Aorta (tissue), 5 donors: ENCODE measurements around the gene ELOVL1. TPM values are rescaled to one million over a fixed set of nuclear protein-coding genes. Genes with fewer than 3 reads are reported as not detected.

Source experiments
- ATAC-seq: fragments of 200-7000 bp; cut with Tn5 transposase; one replicate; pipeline ENCODE4 v1.9.1; 2022; ENCODE audit warnings: moderate library complexity; ENCODE audit not compliant: low FRiP score
- DNase-seq, 2 donors: peaks; one replicate each; pipeline ENCODE4 v3.0.0-alpha.2; 2020
- H3K27ac ChIP-seq, 2 donors: one replicate each; pipeline ENCODE4 v1.5.1; 2013; ENCODE audit warnings: low read length in 2 of 2, mild to moderate bottlenecking in 2 of 2, moderate library complexity in 2 of 2, control low read depth in 1 of 2, inconsistent platforms in 1 of 2, low read depth in 1 of 2
- H3K27me3 ChIP-seq, 2 donors: one replicate each; pipeline ENCODE4 v1.6.1; 2013; ENCODE audit warnings: control low read depth in 1 of 2, low read length in 1 of 2, mild to moderate bottlenecking in 1 of 2, moderate library complexity in 1 of 2; ENCODE audit not compliant: insufficient read depth in 2 of 2, control insufficient read depth in 1 of 2
- H3K36me3 ChIP-seq, 2 donors: one replicate each; pipeline ENCODE4 v1.6.1; 2013; ENCODE audit warnings: control low read depth in 1 of 2, low read length in 1 of 2, mild to moderate bottlenecking in 1 of 2; ENCODE audit not compliant: insufficient read depth in 2 of 2, control insufficient read depth in 1 of 2
- H3K4me1 ChIP-seq, 2 donors: one replicate each; pipeline ENCODE4 v1.6.1; 2013; ENCODE audit warnings: low read length in 2 of 2, control low read depth in 1 of 2, mild to moderate bottlenecking in 1 of 2, moderate library complexity in 1 of 2; ENCODE audit not compliant: insufficient read depth in 2 of 2, control insufficient read depth in 1 of 2
- H3K4me3 ChIP-seq, 2 donors: one replicate each; pipeline ENCODE4 v1.5.1; 2013; ENCODE audit warnings: low read length in 2 of 2, control low read depth in 1 of 2, mild to moderate bottlenecking in 1 of 2
- H3K9me3 ChIP-seq: one replicate; pipeline ENCODE4 v1.6.1; 2013; ENCODE audit warnings: mild to moderate bottlenecking, low read length; ENCODE audit not compliant: control insufficient read depth
- WGBS, 2 donors: extraction: QIAGEN DNeasy Blood & Tissue Kit; methylation state at CpG; one replicate each; pipeline ENCODE4 v1.1.7; 2013; 5-methylcytosine and 5-hydroxymethylcytosine counted together
- intact Hi-C, 2 donors: fragments of 100-400 bp; cut with DNase I; formaldehyde crosslinking; loops; one replicate each; pipeline versions ENCODE4 v1.14.2 to v1.15.0; 2022
- polyA plus RNA-seq, 2 donors: library from polyadenylated mRNA; stranded (reverse); fragments of 200-250 nt; gene quantifications; one replicate each; pipeline ENCODE4 v1.2.3, GENCODE V29; 2013
- total RNA-seq, 2 donors: library from RNA; stranded (reverse); fragmentation: NEBNext Ultra II Directional; extraction: Animal tissue kit (Norgen Biotek cat#: 25700); gene quantifications; one replicate each; pipeline ENCODE4 v1.2.1, GENCODE V29; 2021
- donor health status: healthy with polysubstance abuse.
- donor health status: Bipolar disorder and iron deficiency.
- donor health status: DM: no; HTN: no; CAD: no.
- donor health status: DM: no; HTN: no; CAD: no.
- donor health status: DM: yes; HTN: yes; CAD: no.

The ELOVL1 gene
- total and polyA plus RNA-seq, 4 donors, result 27.8 to 60.5 (median 57.6) TPM

DNA sequence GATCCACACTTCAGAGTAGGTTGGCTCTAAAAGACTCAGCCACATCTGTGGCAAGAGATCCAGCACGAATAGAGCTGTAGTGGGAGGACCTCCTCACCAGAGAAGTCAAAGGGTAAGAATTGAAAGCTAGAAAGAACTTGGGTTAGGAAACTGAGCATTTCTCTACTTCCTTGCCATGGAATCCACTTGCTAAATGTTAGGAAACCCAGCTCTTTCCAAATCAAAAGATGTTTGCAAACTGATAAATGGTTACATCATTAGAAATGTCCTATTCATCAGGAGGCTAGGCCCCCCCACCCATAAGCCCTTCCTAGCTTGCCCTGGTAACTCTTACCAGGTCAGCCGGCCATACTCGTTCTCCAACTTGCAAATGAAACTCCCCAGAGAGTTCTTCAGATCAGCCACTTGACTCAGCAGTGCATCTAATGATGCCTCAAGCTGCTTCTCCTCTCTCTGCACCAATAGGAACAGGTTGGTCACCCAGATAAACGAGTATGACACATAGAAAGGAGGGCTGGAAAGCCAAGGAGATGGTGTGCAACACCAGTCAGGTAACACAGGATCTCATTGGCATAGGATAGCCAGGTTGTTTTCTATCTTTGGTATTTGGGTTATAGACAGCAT lies 20.3 kb upstream of the ELOVL1 start:
- H3K9me3 ChIP-seq, result no peaks in the 10 kb centered on the region
- H3K4me3 ChIP-seq, result no peak overlapping the region
- no peak overlapping the region for H3K27ac ChIP-seq
- no peak for ATAC-seq
- H3K36me3 ChIP-seq, result peaks cover 13 to 16% of the 10 kb centered on the region in 2 donors
- no peaks in the 10 kb centered on the region for H3K27me3 ChIP-seq
- DNase-seq, result no peak
- peaks cover 0 to 11% of the 10 kb centered on the region in 2 donors for H3K4me1 ChIP-seq
- intact Hi-C loops, result no loop called here
- WGBS, 2 donors, result 46 to 52% methylated on average over 4 of the region's 4 CpGs

GRCh38 chr1:43386676-43387075 lies 18.9 kb upstream of the ELOVL1 start:
- peaks cover 0 to 11% of the 10 kb centered on the region in 2 donors for H3K4me1 ChIP-seq
- intact Hi-C loops, result no loop called here
- 88 to 92% methylated on average over 6 of the region's 6 CpGs for WGBS, 2 donors

GRCh38 chr1:43383449-43383848 lies 15.6 kb upstream of the ELOVL1 start:
- Histone ChIP-seq H3K27me3 (no peaks in the 10 kb centered on the region), H3K4me1 (peaks cover 0 to 7% of the 10 kb centered on the region in 2 donors), H3K9me3 (no peaks in the 10 kb centered on the region), H3K36me3 (peaks cover 13 to 17% of the 10 kb centered on the region in 2 donors), H3K4me3 (no peak overlapping the region), H3K27ac (no peak overlapping the region)
- intact Hi-C loops, result no loop called here
- DNase-seq (no peak), ATAC-seq (no peak)
- 89 to 90% methylated on average over 2 of the region's 2 CpGs for WGBS, 2 donors

More at GRCh38 chr1:43386676-43387075, 18.9 kb upstream of the ELOVL1 start:
- no peaks in the 10 kb centered on the region for H3K27me3 ChIP-seq
- peaks cover 13 to 17% of the 10 kb centered on the region in 2 donors for H3K36me3 ChIP-seq
- no peak overlapping the region for H3K4me3 ChIP-seq
- no peak for ATAC-seq
- H3K9me3 ChIP-seq, result no peaks in the 10 kb centered on the region
- DNase-seq, result no peak
- H3K27ac ChIP-seq, result no peak overlapping the region

GRCh38 chr1:43382027-43382779 lies 14.4 kb upstream of the ELOVL1 start:
- Histone ChIP-seq H3K27me3 (no peaks in the 10 kb centered on the region), H3K9me3 (no peaks in the 10 kb centered on the region), H3K4me1 (no peaks in the 10 kb centered on the region), H3K27ac (no peak overlapping the region), H3K36me3 (peaks cover 13 to 17% of the 10 kb centered on the region in 2 donors), H3K4me3 (no peak overlapping the region)
- WGBS, 2 donors, result 52 to 55% methylated on average over 6 of the region's 6 CpGs
- ATAC-seq, result no peak
- no peak for DNase-seq
- intact Hi-C loops, result no loop called here

DNA sequence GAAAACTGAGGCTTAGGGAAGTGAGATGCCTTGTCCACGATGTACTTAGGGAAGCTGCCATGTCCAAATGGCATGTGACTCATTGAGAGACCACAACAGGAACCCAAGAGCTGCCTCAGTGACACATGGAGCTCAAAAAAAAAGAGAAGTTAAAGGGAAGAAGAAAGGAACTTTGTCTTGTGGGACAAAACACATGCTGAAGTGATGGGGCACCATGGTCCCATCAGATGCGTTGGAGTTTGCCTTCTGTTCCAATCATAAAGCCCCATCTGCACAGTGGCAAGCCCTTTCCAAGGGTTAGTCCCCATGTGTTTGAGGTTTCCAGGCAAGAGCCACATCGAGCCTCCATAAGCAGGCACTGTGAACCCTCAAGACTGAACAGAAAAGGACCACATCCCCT lies 13.8 kb upstream of the ELOVL1 start:
- H3K36me3 ChIP-seq, result peaks cover 13 to 16% of the 10 kb centered on the region in 2 donors
- intact Hi-C loops, result no loop called here
- DNase-seq (no peak), ATAC-seq (no peak)
- no peaks in the 10 kb centered on the region for H3K27me3 ChIP-seq
- whole genome bisulfite sequencing, 2 donors, result 74 to 82% methylated on average over 3 of the region's 3 CpGs
- H3K27ac ChIP-seq, result no peak overlapping the region
- no peaks in the 10 kb centered on the region for H3K9me3 ChIP-seq
- H3K4me1 ChIP-seq, result no peaks in the 10 kb centered on the region
- H3K4me3 ChIP-seq, result no peak overlapping the region

- 89 to 94% methylated on average over 1 of the region's 1 CpG for WGBS, 2 donors
- H3K36me3 ChIP-seq, result peaks cover 9% of the 10 kb centered on the region in 2 donors
- H3K27me3 ChIP-seq, result no peaks in the 10 kb centered on the region
- DNase-seq, result no peak
- no peak overlapping the region for H3K4me3 ChIP-seq
- intact Hi-C loops, result no loop called here
- ATAC-seq, result no peak
- no peak overlapping the region for H3K27ac ChIP-seq
- no peaks in the 10 kb centered on the region for H3K4me1 ChIP-seq
- H3K9me3 ChIP-seq, result no peaks in the 10 kb centered on the region
Observed at GRCh38 chr1:43379476-43379875, 11.7 kb upstream of the ELOVL1 start.

DNA sequence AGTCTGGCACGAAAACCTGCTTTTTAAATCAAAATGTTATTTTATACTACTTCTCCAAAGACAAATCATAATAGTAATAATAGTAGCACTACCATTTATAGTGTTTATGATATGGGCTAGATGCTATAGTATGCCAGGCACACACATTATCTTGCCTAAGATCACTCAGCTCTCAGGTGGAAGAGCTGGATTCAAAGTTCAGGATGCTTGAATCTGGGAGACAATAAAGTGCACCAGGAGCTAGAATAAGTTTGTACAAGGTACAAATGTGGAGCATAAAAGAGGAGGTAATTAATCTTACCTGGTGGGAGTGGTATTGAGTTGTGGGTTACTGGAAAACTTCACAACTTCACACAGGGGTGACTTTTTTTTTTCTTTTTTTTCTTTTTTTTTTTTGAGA lies 10.0 kb upstream of the ELOVL1 start:
- Histone ChIP-seq H3K27ac (no peak overlapping the region), H3K27me3 (no peaks in the 10 kb centered on the region), H3K36me3 (peaks cover 0 to 2% of the 10 kb centered on the region in 2 donors), H3K4me3 (no peak overlapping the region), H3K9me3 (no peaks in the 10 kb centered on the region), H3K4me1 (no peaks in the 10 kb centered on the region)
- 87 to 96% methylated on average over 1 of the region's 1 CpG for WGBS, 2 donors
- intact Hi-C loops, result no loop called here
- ATAC-seq (no peak), DNase-seq (no peak)

- intact Hi-C loops, result no loop called here
- Histone ChIP-seq H3K4me3 (no peak overlapping the region), H3K9me3 (no peaks in the 10 kb centered on the region), H3K27me3 (no peaks in the 10 kb centered on the region), H3K36me3 (peaks cover 0 to 2% of the 10 kb centered on the region in 2 donors), H3K4me1 (no peaks in the 10 kb centered on the region), H3K27ac (no peak overlapping the region)
- ATAC-seq (no peak), DNase-seq (no peak)
- 83 to 92% methylated on average over 7 of the region's 7 CpGs for WGBS, 2 donors
Observed at GRCh38 chr1:43376723-43377235, 9.0 kb upstream of the ELOVL1 start.
